WERI-Rb-1 (cell line): ENCODE data around the gene RTN3.
"Not testable (repeated sequence)": the region's sequence is repeated elsewhere in the genome, so short reads cannot be mapped to it uniquely, and the experiment has no call there.

Source experiments
- DNase-seq: peaks from one replicate; pipeline ENCODE4 v3.0.0-alpha.2; 2020
- H3K27ac ChIP-seq: fragments of 250-450 bp; sonication (Bioruptor Pico); 2 replicates; pipeline ENCODE4 v1.5.1; 2020; ENCODE audit warnings: mild to moderate bottlenecking, moderate library complexity
- H3K27me3 ChIP-seq: fragments of 250-450 bp; sonication (Bioruptor Pico); 2 replicates; pipeline ENCODE4 v1.5.1; 2021; ENCODE audit warnings: mild to moderate bottlenecking, low read depth, moderate library complexity; ENCODE audit not compliant: insufficient read depth, severe bottlenecking
- H3K36me3 ChIP-seq: fragments of 250-450 bp; sonication (Bioruptor Pico); 2 replicates; pipeline ENCODE4 v1.5.1; 2020; ENCODE audit warnings: mild to moderate bottlenecking, moderate library complexity
- H3K4me3 ChIP-seq: 2 replicates; pipeline ENCODE4 v1.5.1; 2011; ENCODE audit warnings: low read depth, mild to moderate bottlenecking, control low read depth, low read length
- H3K9me3 ChIP-seq: fragments of 250-450 bp; sonication (Bioruptor Pico); 2 replicates; pipeline ENCODE4 v1.5.1; 2021; ENCODE audit warnings: mild to moderate bottlenecking, moderate library complexity; ENCODE audit not compliant: severe bottlenecking
- CTCF ChIP-seq: IDR thresholded peaks from 2 replicates; pipeline ENCODE4 v1.5.1; 2011; ENCODE audit warnings: low read depth, mild to moderate bottlenecking, control low read depth, inconsistent platforms, low read length

RTN3 gene

GRCh38 chr11:63681321-63682065, at the start of gene RTN3:
RTN3 (plus strand) TSS chr11:63681500; CDS start chr11:63681637, 137 bp downstream.
- peak within 1 kb of the TSS; percentile 94 for H3K27ac ChIP-seq
- TF ChIP-seq CTCF, result no peak
- peak; percentile 98 for DNase-seq
- H3K4me3 ChIP-seq, result peak within 1 kb of the TSS; percentile 73
- H3K27me3 ChIP-seq, result no peaks in the 10 kb centered on the region
- H3K36me3 ChIP-seq, result peaks cover 12% of the 10 kb centered on the region
- H3K9me3 ChIP-seq, result no peaks in the 10 kb centered on the region

GRCh38 chr11:63635762-63636465, 45.4 kb upstream of the RTN3 start:
- H3K27me3 ChIP-seq, result no peaks in the 10 kb centered on the region
- no peaks in the 10 kb centered on the region for H3K9me3 ChIP-seq
- peak; percentile 58 for DNase-seq
- no peak overlapping the region for H3K4me3 ChIP-seq
- peak; percentile 70 for TF ChIP-seq CTCF
- H3K36me3 ChIP-seq, result no peaks in the 10 kb centered on the region
- H3K27ac ChIP-seq, result no peak overlapping the region

- H3K27ac ChIP-seq, DNase-seq, H3K9me3 ChIP-seq, H3K36me3 ChIP-seq, H3K4me3 ChIP-seq, H3K27me3 ChIP-seq: not testable (repeated sequence)
These were observed 42.9 kb upstream of the RTN3 start for GRCh38 chr11:63638436-63638835.

GRCh38 chr11:63639199-63639832, 42.0 kb upstream of the RTN3 start:
- Histone ChIP-seq H3K9me3 (no peaks in the 10 kb centered on the region), H3K4me3 (no peak overlapping the region), H3K36me3 (no peaks in the 10 kb centered on the region), H3K27me3 (no peaks in the 10 kb centered on the region), H3K27ac (no peak overlapping the region)
- TF ChIP-seq CTCF, result no peak
- no peak for DNase-seq

- Histone ChIP-seq H3K9me3 (no peaks in the 10 kb centered on the region), H3K4me3 (no peak overlapping the region), H3K27me3 (no peaks in the 10 kb centered on the region), H3K36me3 (no peaks in the 10 kb centered on the region), H3K27ac (no peak overlapping the region)
- no peak for TF ChIP-seq CTCF
- DNase-seq, result no peak
These were observed 39.6 kb upstream of the RTN3 start for GRCh38 chr11:63641727-63642126.

- Histone ChIP-seq H3K36me3 (no peaks in the 10 kb centered on the region), H3K27me3 (no peaks in the 10 kb centered on the region), H3K9me3 (no peaks in the 10 kb centered on the region), H3K4me3 (no peak overlapping the region), H3K27ac (no peak overlapping the region)
- no peak for DNase-seq
- TF ChIP-seq CTCF, result no peak
These were observed 38.1 kb upstream of the RTN3 start for GRCh38 chr11:63643205-63643604.
